Osteoblast (primary cell): Measurements from ENCODE around the gene MBD4. TPM values are rescaled to one million over a fixed set of nuclear protein-coding genes. Genes with fewer than 3 reads are reported as not detected.

Experiments used
- DNase-seq: peaks from one replicate; pipeline ENCODE4 v3.0.0; 2011; ENCODE audit warnings: low spot score, mixed read lengths; ENCODE audit not compliant: insufficient read length; ENCODE audit errors: missing footprints
- H2AFZ ChIP-seq: 2 replicates; pipeline ENCODE4 v1.6.0; 2011; ENCODE audit warnings: mild to moderate bottlenecking, low read length
- H3K27ac ChIP-seq: 2 replicates; pipeline ENCODE4 v1.5.1; 2011; ENCODE audit warnings: mild to moderate bottlenecking, low read depth, low read length, moderate library complexity
- H3K27me3 ChIP-seq: 2 replicates; pipeline ENCODE4 v1.6.0; 2012; ENCODE audit warnings: mild to moderate bottlenecking, control low read depth, inconsistent platforms, low read length, moderate library complexity; ENCODE audit not compliant: insufficient read depth
- H3K36me3 ChIP-seq: 2 replicates; pipeline ENCODE4 v1.5.1; 2011; ENCODE audit warnings: mild to moderate bottlenecking, low read length, control low read depth, moderate library complexity; ENCODE audit not compliant: insufficient read depth
- H3K4me1 ChIP-seq: 2 replicates; pipeline ENCODE4 v1.5.1; 2011; ENCODE audit warnings: mild to moderate bottlenecking, low read length, control low read depth, moderate library complexity; ENCODE audit not compliant: insufficient read depth
- H3K4me2 ChIP-seq: 2 replicates; pipeline ENCODE4 v1.6.0; 2011; ENCODE audit warnings: mild to moderate bottlenecking, low read length; ENCODE audit not compliant: insufficient read depth
- H3K4me3 ChIP-seq: fragments of 200-600 bp; sonication (generic); 3 replicates; pipeline ENCODE4 v1.5.1; 2012; ENCODE audit warnings: mild to moderate bottlenecking, low read length, inconsistent platforms; ENCODE audit not compliant: insufficient read depth
- H3K79me2 ChIP-seq: 2 replicates; pipeline ENCODE4 v1.6.0; 2012; ENCODE audit warnings: mild to moderate bottlenecking, low read length, control low read depth, inconsistent platforms; ENCODE audit not compliant: insufficient read depth
- H3K9me3 ChIP-seq: 2 replicates; pipeline ENCODE4 v1.5.1; 2011; ENCODE audit warnings: low read depth, low read length, control low read depth
- H4K20me1 ChIP-seq: 2 replicates; pipeline ENCODE4 v1.6.0; 2012; ENCODE audit warnings: mild to moderate bottlenecking, low read length, control low read depth; ENCODE audit not compliant: insufficient read depth
- CTCF ChIP-seq: IDR thresholded peaks from 2 replicates; pipeline ENCODE4 v1.5.1; 2011; ENCODE audit warnings: mild to moderate bottlenecking, low read depth, low read length, moderate library complexity; ENCODE audit errors: extremely low read depth
- total RNA-seq: library from RNA; depleted of rRNA; stranded (reverse); fragments of >200 nt; gene quantifications from 2 replicates; pipeline ENCODE4 v1.2.3, GENCODE V29; 2012

Gene MBD4
- total RNA-seq, 1 donor: 41.3 TPM

- Histone ChIP-seq H4K20me1 (no peaks in the 10 kb centered on the region), H3K4me1 (peaks cover 41% of the 10 kb centered on the region), H3K79me2 (peaks cover 68% of the 10 kb centered on the region), H2AFZ (peak overlapping the region; percentile 95), H3K27ac (peak overlapping the region; percentile 85), H3K36me3 (peaks cover 19% of the 10 kb centered on the region), H3K9me3 (no peaks in the 10 kb centered on the region), H3K27me3 (no peaks in the 10 kb centered on the region), H3K4me3 (peak overlapping the region; percentile 98), H3K4me2 (peak overlapping the region; percentile 88)
- peak; percentile 27 for DNase-seq
- TF ChIP-seq CTCF: no peak
These were observed 427 bp downstream of the MBD4 start for GRCh38 chr3:129439226-129439816.

GRCh38 chr3:129435367-129435766 lies 4.4 kb downstream of the MBD4 start:
- H3K27ac ChIP-seq: no peak overlapping the region
- H4K20me1 ChIP-seq: no peaks in the 10 kb centered on the region
- H3K4me2 ChIP-seq: no peak overlapping the region
- H3K79me2 ChIP-seq: peaks cover 39% of the 10 kb centered on the region
- H2AFZ ChIP-seq: no peak overlapping the region
- no peak overlapping the region for H3K4me3 ChIP-seq
- no peak for TF ChIP-seq CTCF
- peaks cover 49% of the 10 kb centered on the region for H3K36me3 ChIP-seq
- no peaks in the 10 kb centered on the region for H3K27me3 ChIP-seq
- no peak for DNase-seq
- peaks cover 6% of the 10 kb centered on the region for H3K4me1 ChIP-seq
- no peaks in the 10 kb centered on the region for H3K9me3 ChIP-seq

GRCh38 chr3:129434140-129434539 lies 5.6 kb downstream of the MBD4 start:
- H3K9me3 ChIP-seq: no peaks in the 10 kb centered on the region
- no peak for DNase-seq
- H3K4me3 ChIP-seq: no peak overlapping the region
- no peak overlapping the region for H3K4me2 ChIP-seq
- H3K4me1 ChIP-seq: peaks cover 6% of the 10 kb centered on the region
- H3K36me3 ChIP-seq: peaks cover 52% of the 10 kb centered on the region
- no peak overlapping the region for H2AFZ ChIP-seq
- H3K27me3 ChIP-seq: no peaks in the 10 kb centered on the region
- no peak overlapping the region for H3K27ac ChIP-seq
- peaks cover 33% of the 10 kb centered on the region for H3K79me2 ChIP-seq
- no peaks in the 10 kb centered on the region for H4K20me1 ChIP-seq
- no peak for TF ChIP-seq CTCF

GRCh38 chr3:129433565-129433964 lies 6.2 kb downstream of the MBD4 start:
- peaks cover 27% of the 10 kb centered on the region for H3K79me2 ChIP-seq
- no peak overlapping the region for H3K27ac ChIP-seq
- DNase-seq: no peak
- peaks cover 6% of the 10 kb centered on the region for H3K4me1 ChIP-seq
- H4K20me1 ChIP-seq: no peaks in the 10 kb centered on the region
- TF ChIP-seq CTCF: no peak
- no peaks in the 10 kb centered on the region for H3K9me3 ChIP-seq
- no peak overlapping the region for H2AFZ ChIP-seq
- no peaks in the 10 kb centered on the region for H3K27me3 ChIP-seq
- H3K4me3 ChIP-seq: no peak overlapping the region
- H3K36me3 ChIP-seq: peaks cover 52% of the 10 kb centered on the region
- no peak overlapping the region for H3K4me2 ChIP-seq
